GM10248 (cell line): ENCODE measurements around the gene PHOSPHO2.

Source experiments
- CTCF ChIA-PET: fragments of 300-600 bp; sonication (Branson Sonifier 250); formaldehyde crosslinking; extraction: SDS; loops from one replicate; lab custom pipeline; 2021; ENCODE audit warnings: antibody characterized with exemption; lab: Yijun Ruan, JAX
- POLR2A ChIA-PET: fragments of 350-650 bp; sonication (Branson Sonifier 250); formaldehyde crosslinking; extraction: SDS; loops from one replicate; lab custom pipeline; 2020; ENCODE audit warnings: antibody characterized with exemption; lab: Yijun Ruan, JAX
- DNase-seq: peaks from one replicate; pipeline ENCODE4 v3.0.0; 2012; ENCODE audit errors: extremely low spot score
- TF ChIP-seq, protein P1 (sequence below): IDR thresholded peaks from 2 replicates; pipeline ENCODE4 v1.5.1; 2012; ENCODE audit warnings: mild to moderate bottlenecking, low read depth; ENCODE audit errors: extremely low read depth, missing control alignments, control extremely low read depth

The PHOSPHO2 gene

DNA sequence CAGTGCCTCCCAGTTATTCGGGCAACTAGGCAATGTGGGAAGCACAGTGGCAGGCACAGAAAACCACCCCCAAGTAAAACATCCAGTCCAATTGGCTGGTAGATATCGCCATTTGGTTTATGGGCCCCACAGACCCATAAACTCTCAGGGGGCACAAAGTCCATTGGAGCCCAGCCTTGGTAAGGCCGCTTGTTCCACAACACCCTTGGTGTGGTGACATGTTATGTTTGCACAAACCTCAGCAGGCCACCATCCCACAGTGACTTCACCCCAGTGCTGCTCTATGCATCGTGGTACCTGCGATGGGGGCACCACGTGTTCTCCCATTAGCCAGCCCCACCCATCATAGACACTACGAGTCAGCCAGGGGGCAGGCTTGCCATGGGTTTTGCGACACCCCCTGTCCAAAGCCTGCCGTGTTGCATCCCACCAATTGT, 18.5 kb downstream of the PHOSPHO2 start:
- ChIA-PET CTCF (no interaction called here), POLR2A (no interaction called here)
- no peak for DNase-seq
- TF ChIP-seq, protein P1, sequence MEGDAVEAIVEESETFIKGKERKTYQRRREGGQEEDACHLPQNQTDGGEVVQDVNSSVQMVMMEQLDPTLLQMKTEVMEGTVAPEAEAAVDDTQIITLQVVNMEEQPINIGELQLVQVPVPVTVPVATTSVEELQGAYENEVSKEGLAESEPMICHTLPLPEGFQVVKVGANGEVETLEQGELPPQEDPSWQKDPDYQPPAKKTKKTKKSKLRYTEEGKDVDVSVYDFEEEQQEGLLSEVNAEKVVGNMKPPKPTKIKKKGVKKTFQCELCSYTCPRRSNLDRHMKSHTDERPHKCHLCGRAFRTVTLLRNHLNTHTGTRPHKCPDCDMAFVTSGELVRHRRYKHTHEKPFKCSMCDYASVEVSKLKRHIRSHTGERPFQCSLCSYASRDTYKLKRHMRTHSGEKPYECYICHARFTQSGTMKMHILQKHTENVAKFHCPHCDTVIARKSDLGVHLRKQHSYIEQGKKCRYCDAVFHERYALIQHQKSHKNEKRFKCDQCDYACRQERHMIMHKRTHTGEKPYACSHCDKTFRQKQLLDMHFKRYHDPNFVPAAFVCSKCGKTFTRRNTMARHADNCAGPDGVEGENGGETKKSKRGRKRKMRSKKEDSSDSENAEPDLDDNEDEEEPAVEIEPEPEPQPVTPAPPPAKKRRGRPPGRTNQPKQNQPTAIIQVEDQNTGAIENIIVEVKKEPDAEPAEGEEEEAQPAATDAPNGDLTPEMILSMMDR: no peak

DNA sequence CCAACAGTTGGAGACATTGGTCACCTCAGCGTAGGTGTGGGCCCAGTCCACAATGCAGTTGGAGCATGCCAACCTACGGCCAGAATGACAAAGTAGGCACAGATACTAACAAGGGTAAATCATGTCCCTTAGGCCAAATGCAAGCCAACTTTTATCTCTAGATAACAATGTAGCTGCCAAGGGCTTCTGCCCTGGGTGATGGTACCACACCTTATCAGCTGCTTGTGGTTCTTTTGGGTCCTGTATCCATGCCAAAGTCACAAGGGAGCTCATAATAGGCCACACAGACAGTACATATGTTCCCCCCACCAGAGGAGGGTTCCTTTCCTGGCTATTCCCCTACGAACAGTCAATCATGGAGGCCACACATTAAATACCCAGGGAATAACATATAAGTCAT, 19.1 kb downstream of the PHOSPHO2 start:
- TF ChIP-seq, protein P1: no peak
- DNase-seq: no peak
- ChIA-PET POLR2A (no interaction called here), CTCF (interaction anchor here (1.3 kb wide), 1 partner anchor 14 kb away, joined by 4 read pairs; no protein-coding TSS in a partner anchor)

DNA sequence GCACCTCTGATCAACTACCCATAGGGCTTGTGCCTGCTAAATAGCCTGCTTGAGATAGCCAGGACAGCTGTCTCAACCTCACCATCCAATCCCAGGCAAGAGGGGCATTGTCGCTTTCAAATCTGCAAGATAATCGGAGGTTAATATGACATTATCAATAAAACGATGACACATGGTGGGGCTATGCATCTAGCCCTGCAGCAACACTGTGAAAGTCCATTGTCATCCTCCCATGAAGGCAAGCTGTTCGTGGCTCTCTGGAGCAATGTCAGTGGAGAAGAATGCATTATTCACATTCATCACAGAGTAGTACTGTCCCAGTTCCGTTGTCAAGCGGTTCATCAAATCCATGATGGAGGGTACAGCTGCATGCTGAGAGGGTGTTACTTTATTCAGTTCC, 20.4 kb downstream of the PHOSPHO2 start:
- TF ChIP-seq, protein P1: no peak
- ChIA-PET CTCF (interaction anchor here (0.6 to 1.5 kb wide), 3 partner anchors 11 to 28 kb away, joined by 3 to 5 read pairs (median 4); no protein-coding TSS in a partner anchor), POLR2A (no interaction called here)
- DNase-seq: no peak

DNA sequence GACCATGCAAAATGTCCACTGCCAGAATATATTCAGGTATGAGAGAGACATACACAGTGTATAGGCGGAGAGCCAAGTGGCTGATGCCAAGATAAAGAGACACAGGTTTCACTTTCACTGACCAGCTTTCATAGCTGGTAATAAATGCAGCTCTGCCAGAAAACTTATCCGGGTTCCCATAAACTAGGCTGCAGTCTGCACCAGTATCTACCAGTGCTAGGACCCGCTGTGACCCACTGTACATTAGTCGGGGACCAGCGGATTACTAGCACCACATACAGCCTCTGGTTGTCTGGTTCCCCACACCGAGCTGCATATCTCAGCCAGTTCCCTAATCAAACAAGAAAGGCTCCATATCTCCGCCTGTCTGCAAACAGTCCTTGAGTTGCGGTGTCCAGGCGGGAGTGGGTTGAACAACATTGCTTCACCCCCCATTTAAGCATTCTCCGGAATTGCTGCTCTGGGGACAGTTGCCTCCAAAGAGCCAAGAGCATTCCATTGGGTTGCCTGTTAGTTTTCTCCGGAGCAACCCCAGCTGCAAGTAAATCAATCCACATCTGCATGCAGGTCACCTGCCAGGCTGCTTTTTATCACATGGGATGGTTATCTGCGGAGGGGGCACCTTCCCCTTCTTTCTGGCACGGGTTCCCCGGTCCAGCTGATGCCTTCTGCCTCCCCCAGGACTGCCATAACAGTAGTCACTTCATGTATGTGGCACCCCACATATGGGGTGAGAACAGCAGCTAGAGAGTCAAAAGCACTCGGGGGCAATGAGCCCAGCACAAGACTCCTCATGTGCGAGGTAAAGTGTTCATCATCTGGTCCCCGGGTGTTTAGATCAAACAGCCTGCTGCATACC, 21.3 kb downstream of the PHOSPHO2 start:
- no peak for DNase-seq
- TF ChIP-seq, protein P1: no peak
- CTCF ChIA-PET: interaction anchor here (1.5 kb wide), 1 partner anchor 10 kb away, joined by 5 read pairs; no protein-coding TSS in a partner anchor
- POLR2A ChIA-PET: interaction anchor here (0.6 kb wide), 1 partner anchor 100 kb away, joined by 3 read pairs; no protein-coding TSS in a partner anchor

DNA sequence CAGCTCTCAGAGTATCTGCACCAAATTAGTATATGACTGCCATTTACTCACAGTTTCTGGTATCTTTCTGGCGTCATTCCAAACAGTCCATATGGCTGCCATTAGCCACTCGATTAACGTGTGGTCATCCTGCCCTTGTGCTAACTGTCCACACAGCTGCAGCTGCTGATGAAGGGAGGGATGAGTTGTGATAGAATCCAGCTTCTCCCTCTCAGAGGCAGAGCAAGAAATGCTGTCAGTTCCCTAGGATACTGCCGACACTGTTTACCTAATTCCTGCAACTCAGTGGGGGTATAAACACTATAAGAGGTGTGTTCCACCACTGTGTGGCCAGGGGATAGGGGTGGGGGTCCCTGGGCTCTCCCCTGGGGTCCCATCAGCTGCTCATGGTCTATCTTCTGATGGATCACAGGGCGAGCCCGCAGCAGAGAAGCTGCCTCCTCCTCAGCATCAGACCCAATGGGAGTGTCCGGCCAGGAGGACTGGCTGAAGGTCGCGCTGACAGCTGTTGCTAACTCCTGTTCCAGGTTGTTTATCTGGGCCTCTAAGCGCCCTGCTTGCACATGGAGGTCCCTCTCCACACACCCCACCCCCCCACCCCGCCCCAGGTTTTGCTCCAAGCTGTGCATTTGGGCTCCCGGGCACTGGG, 22.1 kb downstream of the PHOSPHO2 start:
- no peak for DNase-seq
- POLR2A ChIA-PET: no interaction called here
- TF ChIP-seq, protein P1: no peak
- CTCF ChIA-PET: interaction anchor here (1.5 kb wide), 1 partner anchor 9 kb away, joined by 5 read pairs; no protein-coding TSS in a partner anchor

DNA sequence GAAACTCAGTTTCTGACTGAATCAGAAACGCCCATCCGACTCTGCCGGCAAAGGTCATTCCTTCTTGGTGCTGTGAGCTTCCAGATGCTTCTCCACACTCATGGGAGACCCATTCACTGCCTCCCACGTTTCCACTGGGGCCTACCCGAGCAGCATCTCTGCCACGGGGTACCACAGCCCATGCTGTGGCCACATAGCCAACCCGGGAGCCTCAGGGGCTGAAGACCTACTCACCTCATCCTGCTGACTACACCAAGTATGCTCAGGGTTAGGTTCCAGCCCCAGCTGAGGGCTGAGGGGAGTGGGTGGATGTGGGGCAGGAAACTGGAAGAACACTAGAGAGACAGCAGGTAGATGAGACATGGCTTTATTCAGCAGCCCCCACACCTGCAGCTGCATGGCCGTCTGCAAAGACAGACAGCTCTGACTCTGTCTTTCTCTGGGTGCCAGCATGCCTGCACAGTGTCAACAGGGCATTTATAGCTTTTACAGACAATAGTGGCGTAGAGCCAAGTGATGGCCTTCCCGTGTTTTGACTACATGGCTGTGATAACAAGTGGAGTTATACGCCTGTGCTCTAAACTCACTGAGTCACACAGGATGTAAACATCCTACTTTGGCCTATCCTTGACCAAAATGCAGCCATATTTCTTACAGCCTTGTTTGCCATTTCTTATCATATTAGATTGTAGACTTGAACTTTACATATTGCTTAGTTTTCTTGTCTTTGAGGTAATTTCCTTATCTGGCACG, 22.8 kb downstream of the PHOSPHO2 start:
- ChIA-PET POLR2A (no interaction called here), CTCF (no interaction called here)
- DNase-seq: no peak
- TF ChIP-seq, protein P1: no peak
